NCI-H1694 treated with DMSO at 0.1 percent for 48 hours (cell line): ENCODE data around the gene CLTA.
A peak's percentile ranks its signal among the peaks of the same experiment; 100 is the strongest.
"Not testable (repeated sequence)": the region's sequence is repeated elsewhere in the genome, so short reads cannot be mapped to it uniquely, and the experiment has no call there.

ENCODE experiments used
- DNase-seq: peaks from one replicate; lab custom pipeline; 2025; lab: John Stamatoyannopoulos, UW

The CLTA gene

DNA sequence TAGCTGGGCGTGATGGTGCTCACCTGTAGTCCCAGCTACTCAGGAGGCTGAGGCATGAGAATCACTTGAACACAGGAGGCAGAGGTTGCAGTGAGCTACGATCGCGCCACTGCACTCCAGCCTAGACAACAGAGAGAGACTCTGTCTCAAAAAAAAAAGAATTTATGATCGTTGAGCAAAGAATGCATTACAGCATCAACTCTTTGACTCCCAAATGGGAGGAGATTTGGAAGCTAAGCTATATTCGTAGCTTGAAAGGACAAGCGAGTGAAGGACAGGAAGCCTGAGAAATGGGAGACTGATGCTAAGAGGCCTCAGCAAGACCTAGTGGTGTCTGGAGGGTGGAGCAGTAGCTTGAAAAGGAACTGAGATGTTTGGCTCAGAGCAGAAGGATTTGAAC, 31.8 kb upstream of the CLTA start:
- DNase-seq = no peak

- not testable (repeated sequence) for DNase-seq
Measured at GRCh38 chr9:36159509-36159908, 31.2 kb upstream of the CLTA start.

- not testable (repeated sequence) for DNase-seq
Measured at GRCh38 chr9:36160126-36160525, 30.6 kb upstream of the CLTA start.

DNA sequence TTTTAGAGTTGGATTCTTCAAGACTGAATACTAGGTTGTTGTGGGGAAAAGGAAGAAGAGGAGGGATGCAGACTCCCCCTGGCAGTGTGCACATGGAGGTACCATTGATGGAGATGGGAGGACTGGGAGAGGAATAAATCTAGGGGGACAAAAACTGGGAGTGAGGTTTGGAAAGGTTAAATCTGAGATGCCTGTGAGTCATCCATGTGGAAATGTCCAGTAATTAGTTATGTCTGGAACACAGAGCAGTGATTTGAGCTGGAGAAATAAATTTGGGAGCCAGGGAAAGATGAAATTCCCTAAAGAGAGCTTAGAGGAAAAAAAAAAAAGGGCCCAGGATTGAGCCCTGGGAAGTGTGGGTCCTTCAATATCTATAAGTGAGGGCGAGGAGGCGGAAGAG, 29.5 kb upstream of the CLTA start:
- DNase-seq = no peak

DNA sequence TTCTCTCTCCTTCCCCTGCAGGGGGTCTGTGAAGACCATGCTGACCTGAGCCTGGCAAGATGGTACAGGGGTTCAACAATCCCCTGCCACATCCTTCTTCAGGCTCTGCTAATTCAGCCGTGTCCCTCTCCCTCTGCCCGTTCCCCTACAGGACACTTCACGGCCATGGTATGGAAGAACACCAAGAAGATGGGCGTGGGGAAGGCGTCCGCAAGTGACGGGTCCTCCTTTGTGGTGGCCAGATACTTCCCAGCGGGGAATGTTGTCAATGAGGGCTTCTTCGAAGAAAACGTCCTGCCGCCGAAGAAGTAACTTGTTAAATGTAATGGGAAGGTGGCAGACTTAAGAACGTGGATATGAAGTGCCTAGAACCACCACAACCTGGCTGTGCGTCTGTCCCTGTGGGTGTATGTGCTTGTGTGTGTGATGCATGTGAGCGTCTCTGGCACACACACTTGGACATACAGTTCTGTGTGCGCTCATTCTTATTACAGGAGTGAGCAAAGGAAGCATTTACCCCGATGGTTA, 28.4 kb upstream of the CLTA start:
- DNase-seq = no peak

DNA sequence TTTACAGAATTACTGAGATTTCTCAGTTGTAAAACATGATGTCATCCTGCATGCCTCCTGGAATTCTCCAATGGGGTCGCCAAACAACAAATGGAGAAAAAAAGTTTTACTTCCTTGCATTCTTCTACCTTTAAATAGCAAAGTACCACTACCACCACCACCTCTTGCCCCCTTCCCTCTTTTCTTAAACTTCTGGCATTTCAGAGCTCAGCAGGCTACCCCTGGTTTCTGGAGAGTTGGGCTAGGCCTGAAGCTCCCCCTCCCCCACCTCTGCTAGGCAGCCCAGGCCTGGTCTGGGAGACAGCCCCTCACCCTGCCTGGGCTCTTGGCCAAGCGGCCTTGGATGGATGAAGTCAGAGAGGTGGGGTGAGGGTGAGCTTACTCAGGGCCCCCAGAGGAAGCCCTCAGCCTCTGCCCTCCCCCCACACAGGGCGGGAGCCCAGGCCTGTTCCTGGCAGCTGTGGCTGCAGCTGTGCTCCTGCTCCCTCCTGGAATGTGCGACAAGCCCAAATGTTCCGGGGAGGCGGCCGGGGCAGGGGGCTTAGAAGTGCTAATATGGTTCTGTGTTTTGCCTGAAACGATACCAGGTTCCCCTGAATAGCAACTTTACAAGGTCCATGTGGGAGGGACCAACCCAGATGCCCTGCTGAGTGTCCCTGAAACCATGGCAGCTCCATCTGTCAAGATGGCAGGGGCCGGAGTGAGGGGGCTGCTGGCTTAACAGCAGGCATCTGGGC, 27.5 kb upstream of the CLTA start:
- DNase-seq = no peak

- no peak for DNase-seq
Measured at GRCh38 chr9:36163786-36164170, 26.9 kb upstream of the CLTA start.

DNA sequence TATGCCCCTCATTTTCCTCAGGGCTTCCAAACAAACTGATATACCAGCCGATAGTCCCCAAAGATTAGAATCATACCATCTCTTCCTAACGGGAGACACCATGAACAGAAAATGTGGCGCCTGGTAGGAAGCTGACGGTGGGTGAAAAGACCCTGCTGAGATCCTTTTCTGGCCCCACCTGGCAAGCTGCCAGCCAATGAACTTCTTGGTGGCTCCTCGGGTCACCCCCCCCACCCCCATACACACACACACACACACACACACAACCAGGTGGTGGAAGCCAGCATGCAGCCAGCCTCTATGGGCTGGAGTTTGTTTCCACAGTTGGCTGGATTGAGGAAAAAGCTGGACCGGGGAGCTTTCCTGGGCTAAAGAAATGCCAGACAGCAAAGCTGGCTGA, 26.3 kb upstream of the CLTA start:
- no peak for DNase-seq

DNA sequence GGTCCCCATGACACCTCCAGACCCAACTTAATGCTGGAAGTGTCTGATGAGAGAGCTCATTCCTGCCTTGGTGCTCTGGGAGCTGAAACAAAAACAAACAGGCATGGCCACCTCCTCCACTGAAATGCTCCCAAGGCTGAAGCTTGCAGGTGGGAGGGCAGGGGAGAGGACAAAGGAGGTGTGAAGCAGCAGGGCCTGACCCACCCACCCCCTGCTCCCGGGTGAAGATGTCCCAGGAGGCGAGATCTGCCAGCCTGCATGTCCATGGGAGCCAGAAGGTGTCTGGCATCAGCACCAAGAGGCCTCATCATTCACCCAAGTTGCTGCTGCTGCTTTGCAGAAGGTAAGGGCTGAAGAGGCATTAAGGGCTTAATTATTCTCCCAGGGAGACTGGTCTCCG, 25.7 kb upstream of the CLTA start:
- no peak for DNase-seq

- no peak for DNase-seq
Measured at GRCh38 chr9:36165826-36166167, 24.9 kb upstream of the CLTA start.

DNA sequence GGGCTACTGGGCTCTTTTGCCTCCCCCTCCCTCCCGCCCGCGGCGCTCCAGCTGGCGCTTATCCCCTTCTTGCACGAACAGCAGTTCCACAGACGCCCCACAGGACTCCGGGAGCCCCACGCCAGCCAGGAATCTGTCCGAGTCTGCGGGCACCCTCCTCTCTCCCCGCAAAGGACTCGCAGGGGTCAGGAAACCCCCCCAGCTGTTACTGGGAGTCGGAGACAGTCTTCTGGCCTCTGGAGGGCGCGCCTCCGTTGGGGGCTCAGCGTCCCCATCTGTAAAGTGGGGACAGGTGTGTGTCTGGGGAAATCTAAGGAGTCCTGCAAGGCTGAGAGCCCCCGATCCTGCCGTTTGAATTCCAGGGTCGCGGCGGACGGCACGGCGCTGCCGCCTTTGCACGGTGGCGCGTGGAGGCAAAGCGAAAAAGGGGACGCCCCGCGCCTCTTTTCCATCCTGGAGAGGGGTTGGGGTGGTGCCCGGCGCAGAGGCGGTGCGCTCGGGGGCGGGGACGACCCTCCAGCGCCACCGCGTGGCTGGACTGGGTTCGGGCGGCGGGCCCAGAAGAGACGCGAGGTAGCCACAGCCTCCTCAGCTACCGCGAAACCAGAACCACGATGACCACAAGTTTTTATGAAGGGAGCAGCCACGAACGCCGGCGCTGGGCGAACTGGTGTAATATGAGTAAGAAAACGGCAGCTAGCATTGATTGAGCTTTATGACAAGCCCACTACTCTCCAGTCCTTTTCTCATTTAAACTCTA, 24.4 kb upstream of the CLTA start:
- DNase-seq = peak; percentile 56

- DNase-seq = no peak
Measured at GRCh38 chr9:36169166-36169565, 21.6 kb upstream of the CLTA start, which contains the start of gene CCIN. Gene CCIN, plus strand, starts transcription at chr9:36169388. Its CDS starts 115 bp downstream, at chr9:36169503.

- no peak for DNase-seq
Measured at GRCh38 chr9:36169708-36170107, 21.0 kb upstream of the CLTA start.

DNA sequence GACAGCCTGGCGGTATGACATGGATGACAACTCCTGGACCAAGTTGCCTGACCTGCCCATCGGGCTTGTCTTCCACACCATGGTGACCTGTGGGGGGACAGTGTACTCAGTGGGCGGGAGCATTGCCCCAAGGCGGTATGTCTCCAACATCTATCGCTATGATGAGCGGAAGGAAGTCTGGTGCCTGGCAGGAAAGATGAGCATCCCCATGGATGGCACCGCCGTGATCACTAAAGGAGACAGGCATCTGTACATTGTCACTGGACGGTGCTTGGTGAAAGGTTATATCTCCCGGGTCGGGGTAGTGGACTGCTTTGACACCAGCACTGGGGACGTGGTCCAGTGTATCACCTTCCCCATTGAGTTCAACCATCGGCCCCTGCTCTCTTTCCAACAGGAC, 20.2 kb upstream of the CLTA start:
- DNase-seq = no peak

DNA sequence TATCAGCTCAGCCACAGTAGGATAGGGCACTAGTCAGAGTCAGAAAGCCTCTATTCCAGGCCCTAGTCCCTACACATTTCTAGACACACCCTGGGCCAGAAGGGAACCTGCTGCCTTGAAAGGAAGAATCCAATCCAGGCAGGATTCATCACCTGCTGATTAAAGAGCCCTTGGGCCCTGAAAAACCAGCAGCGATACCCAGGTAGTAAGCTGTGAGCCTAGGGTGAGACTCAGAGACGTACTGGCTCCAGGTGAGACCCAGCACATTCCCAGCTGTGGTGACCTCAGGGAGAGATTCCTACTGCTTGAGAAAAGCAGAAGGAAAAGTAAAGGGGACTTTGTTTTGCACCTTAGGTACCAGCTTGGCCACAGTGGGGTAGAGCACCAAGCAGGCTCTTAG, 16.9 kb upstream of the CLTA start:
- no peak for DNase-seq

DNA sequence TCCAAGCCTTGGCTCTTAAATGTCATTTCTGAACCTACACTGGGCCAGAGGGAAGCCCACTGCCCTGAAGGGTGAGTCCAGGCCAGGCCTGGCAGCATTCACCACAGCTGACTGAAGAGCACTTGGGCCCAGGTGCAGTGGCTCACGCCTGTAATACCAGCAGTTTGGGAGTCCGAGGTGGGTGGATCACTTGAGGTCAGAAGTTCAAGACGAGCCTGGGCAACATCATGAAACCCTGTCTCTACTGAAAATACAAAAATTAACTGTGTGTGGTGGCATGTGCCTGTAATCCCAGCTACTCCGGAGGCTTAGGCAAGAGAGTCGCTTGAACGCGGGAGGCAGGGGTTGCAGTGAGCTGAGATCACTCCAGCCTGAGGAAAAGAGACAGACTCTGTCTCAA, 16.4 kb upstream of the CLTA start:
- no peak for DNase-seq

- DNase-seq = no peak
Measured at GRCh38 chr9:36174731-36175130, 16.0 kb upstream of the CLTA start.

DNA sequence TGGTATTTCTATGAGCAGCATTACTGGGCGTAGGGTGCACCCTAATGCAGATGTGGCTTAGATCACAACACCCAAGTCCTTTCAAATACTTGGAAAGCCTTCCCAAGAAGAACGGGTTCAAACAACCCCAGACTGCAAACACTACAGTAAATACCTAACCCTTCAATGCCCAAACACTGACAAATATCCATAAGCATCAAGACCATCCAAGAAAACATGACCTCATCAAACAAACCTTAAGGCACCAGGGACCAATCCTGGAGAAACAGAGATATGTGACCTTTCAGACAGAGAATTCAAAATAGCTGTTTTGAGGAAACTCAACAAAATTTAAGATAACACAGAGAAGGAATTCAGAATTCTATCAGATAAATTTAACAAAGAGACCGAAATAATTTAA, 15.5 kb upstream of the CLTA start:
- DNase-seq = not testable (repeated sequence)

- DNase-seq = not testable (repeated sequence)
Measured at GRCh38 chr9:36176496-36176895, 14.2 kb upstream of the CLTA start.

GRCh38 chr9:36177571-36177970, 13.2 kb upstream of the CLTA start:
- no peak for DNase-seq

DNA sequence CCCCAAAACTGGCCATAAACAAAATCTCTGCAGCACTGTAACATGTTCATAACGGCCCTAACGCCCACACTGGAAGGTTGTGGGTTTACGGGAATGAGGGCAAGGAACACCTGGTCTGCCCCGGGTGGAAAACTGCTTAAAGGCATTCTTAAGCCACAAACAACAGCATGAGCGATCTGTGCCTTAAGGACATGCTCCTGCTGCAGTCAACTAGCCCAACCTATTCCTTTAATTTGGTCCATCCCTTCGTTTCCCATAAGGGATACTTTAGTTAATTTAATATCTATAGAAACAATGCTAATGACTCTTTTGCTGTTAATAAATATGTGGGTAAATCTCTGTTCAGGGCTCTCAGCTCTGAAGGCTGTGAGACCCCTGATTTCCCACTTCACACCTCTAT, 10.5 kb upstream of the CLTA start:
- not testable (repeated sequence) for DNase-seq

DNA sequence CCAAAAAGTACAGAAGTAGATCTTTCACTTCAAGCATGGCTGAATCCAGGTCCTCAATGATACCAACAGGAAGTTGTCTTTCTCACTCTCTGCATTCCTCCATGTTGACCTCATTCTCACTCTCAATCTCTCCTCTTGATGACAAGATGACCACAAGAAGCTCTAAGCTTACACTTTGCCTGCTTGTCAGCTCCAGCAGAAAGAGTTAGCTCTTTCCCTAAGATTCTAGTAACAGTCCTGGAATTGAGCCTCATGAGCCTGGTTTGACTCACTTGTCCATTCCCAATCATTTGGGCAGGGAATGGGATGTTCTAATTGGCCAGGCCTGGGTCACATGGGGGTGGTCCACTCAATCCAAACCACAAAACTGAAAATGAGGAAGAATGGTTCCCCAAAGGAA, 3.3 kb upstream of the CLTA start:
- no peak for DNase-seq

DNA sequence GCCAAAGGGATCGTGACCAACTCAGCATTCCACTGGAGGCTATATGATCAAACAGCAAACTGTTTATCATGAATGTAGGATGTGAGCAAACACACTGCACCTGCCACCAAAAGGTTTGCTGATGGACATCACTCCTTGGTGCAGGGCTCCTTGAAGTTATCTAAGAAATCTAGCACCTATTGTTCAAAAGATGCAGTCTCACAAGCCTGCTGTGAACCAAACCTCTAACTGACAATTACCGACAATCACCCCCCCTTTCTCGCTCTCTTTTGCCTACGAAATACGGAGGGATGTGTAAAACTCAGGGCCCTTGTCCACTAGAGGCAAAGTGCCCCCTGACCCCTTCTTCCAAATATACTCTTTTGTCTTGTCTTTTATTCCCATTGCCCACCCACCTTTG, 2.5 kb upstream of the CLTA start:
- no peak for DNase-seq

DNA sequence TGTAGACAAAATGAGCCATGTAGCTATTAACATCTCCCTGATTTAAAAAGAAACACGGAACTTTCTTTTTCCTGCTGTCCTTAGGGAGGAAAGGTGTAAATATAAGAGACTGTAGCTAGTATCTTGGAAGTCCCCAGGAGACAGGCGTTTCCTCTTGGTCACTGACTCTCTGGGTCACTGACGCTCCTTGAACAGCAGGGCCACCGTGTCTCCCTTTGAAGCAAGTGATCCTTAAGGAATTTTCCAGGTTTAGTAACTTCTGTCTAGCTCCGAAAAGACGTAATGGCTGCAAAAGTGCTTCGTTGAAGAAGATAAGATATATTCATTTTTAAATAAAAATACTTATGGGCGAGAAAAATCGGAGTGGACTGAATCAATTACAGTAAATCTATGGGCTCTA, 745 bp upstream of the CLTA start:
- no peak for DNase-seq
